Upper lobe of right lung (tissue), 1 donor: ENCODE measurements around the gene ATG101. TPM values are rescaled to one million over a fixed set of nuclear protein-coding genes. Genes with fewer than 3 reads are reported as not detected.

Experiments
- ATAC-seq: fragments of 200-7000 bp; cut with Tn5 transposase; one replicate; pipeline ENCODE4 v1.9.1; 2020; ENCODE audit warnings: mild to moderate bottlenecking, moderate library complexity
- DNase-seq: peaks from one replicate; pipeline ENCODE4 v3.0.0-alpha.2; 2020
- H3K27ac ChIP-seq: fragments of 200-600 bp; one replicate; pipeline ENCODE4 v1.8.0; 2022
- H3K27me3 ChIP-seq: fragments of 200-600 bp; one replicate; pipeline ENCODE4 v1.8.0; 2022; ENCODE audit warnings: mild to moderate bottlenecking
- H3K36me3 ChIP-seq: fragments of 200-600 bp; one replicate; pipeline ENCODE4 v1.8.0; 2022
- H3K4me1 ChIP-seq: fragments of 200-600 bp; one replicate; pipeline ENCODE4 v1.8.0; 2022
- H3K4me3 ChIP-seq: fragments of 200-600 bp; one replicate; pipeline ENCODE4 v1.8.0; 2022; ENCODE audit warnings: mild to moderate bottlenecking
- H3K9me3 ChIP-seq: fragments of 200-600 bp; one replicate; pipeline ENCODE4 v1.8.0; 2022
- intact Hi-C: fragments of 100-400 bp; cut with DNase I; formaldehyde crosslinking; loops from one replicate; pipeline ENCODE4 v1.11.0; 2022
- total RNA-seq: library from RNA; stranded (reverse); fragmentation: NEBNext Ultra II Directional; extraction: Animal tissue kit (Norgen Biotek cat#: 25700); gene quantifications from one replicate; pipeline ENCODE4 v1.2.1, GENCODE V29; 2021
- TF ChIP-seq, protein P1 (sequence below): fragments of 200-600 bp; IDR thresholded peaks from one replicate; pipeline ENCODE4 v1.8.0; 2022; ENCODE audit warnings: antibody characterized with exemption
- donor health status: DM: no; HTN: yes; CAD: no; lungs with severe emphysema.

Gene ATG101
- total RNA-seq, 1 donor from 2014 or later = 37.3 TPM

DNA sequence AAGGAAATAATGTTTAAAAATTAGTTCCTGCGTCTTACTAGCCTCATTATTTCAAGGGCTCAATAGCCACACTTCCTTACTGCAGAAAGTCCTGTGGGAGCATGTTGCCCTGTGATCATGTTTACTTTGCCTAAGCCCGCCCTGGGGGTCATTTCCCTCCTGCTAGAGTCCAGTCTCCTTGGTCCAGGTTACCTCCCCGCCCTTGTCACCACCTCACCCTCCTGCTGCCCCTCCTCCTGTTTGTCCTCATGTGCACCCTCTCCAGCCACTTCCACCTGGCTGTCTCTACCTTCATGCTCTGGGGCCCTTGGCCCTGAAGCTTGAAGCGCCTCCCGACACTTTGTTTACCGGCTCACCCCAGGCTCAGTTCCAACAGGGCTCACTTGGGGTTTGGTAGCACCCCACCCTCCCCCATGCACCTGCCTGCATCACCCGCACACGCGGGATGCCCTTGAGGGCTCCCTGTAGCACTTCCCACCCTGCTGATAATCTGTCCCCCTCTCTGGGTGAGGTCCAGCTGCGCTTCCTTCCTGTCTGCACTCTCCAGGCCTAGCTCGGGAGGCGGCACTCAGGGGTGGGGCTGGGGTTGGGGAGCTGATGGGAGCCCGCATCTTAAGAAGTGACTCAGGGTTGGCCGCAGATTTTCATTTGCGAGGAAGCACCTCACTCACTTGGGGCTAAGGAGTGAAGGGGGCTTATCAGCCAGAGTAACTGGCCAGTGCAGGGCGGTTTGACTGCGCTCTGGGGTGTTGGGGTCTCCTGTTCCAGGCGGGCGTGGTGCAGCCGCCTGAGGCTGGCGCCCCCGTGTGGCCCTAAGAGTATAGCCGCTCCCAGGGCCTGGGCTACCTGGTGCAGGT, 49.8 kb downstream of the ATG101 start:
- Histone ChIP-seq H3K4me1 (peaks cover 15% of the 10 kb centered on the region), H3K36me3 (no peaks in the 10 kb centered on the region), H3K27ac (peak overlapping the region; percentile 24), H3K4me3 (no peak overlapping the region), H3K9me3 (no peaks in the 10 kb centered on the region), H3K27me3 (no peaks in the 10 kb centered on the region)
- TF ChIP-seq, protein P1, sequence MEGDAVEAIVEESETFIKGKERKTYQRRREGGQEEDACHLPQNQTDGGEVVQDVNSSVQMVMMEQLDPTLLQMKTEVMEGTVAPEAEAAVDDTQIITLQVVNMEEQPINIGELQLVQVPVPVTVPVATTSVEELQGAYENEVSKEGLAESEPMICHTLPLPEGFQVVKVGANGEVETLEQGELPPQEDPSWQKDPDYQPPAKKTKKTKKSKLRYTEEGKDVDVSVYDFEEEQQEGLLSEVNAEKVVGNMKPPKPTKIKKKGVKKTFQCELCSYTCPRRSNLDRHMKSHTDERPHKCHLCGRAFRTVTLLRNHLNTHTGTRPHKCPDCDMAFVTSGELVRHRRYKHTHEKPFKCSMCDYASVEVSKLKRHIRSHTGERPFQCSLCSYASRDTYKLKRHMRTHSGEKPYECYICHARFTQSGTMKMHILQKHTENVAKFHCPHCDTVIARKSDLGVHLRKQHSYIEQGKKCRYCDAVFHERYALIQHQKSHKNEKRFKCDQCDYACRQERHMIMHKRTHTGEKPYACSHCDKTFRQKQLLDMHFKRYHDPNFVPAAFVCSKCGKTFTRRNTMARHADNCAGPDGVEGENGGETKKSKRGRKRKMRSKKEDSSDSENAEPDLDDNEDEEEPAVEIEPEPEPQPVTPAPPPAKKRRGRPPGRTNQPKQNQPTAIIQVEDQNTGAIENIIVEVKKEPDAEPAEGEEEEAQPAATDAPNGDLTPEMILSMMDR = peak; percentile 65
- intact Hi-C loops = no loop called here
- DNase-seq (no peak), ATAC-seq (peak; percentile 77)

DNA sequence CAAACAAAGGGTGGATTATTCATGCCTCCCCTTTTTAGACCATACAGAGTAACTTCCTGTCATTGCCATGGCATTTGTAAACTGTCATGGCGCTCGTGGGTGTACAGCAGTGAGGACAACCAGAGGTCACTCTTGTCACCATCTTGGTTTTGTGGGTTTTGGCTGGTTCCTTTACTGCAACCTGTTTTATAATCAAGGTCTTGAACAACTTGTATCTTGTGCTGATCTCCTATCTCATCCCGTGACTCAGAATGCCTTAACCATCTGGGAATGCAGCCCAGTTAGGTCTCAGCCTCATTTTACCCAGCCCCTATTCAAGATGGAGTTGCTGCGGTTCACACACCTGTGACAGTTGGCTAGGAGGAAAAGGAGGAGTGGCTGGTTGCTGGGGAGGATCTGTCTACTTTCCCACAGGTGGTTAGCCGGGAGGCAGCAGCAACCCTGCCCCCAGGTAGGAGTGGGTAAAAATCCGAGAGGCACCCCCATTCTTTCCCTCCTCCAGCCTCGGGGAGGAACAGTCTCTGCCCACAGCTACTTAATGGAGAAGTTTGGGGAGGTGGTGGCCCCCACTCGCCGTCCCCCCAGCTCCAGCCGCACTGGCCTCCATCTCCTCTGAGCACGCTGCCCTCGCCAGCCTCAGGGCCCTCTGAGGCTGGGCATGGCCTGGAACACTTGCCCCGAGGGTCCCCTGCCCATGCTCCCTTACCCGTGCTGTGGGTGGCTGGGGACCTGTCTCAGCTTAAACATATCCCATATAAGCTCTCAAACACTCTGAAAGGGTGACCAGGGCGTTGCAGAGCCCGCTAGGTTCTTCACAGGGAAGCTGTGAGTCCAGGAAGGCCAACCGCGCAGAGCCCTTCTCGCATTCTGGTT, 51.4 kb downstream of the ATG101 start:
- H3K36me3 ChIP-seq = no peaks in the 10 kb centered on the region
- H3K9me3 ChIP-seq = no peaks in the 10 kb centered on the region
- H3K27me3 ChIP-seq = no peaks in the 10 kb centered on the region
- no peak overlapping the region for H3K27ac ChIP-seq
- H3K4me1 ChIP-seq = peaks cover 18% of the 10 kb centered on the region
- DNase-seq (no peak), ATAC-seq (no peak)
- intact Hi-C loops = no loop called here
- H3K4me3 ChIP-seq = no peak overlapping the region
- TF ChIP-seq, protein P1 = no peak

DNA sequence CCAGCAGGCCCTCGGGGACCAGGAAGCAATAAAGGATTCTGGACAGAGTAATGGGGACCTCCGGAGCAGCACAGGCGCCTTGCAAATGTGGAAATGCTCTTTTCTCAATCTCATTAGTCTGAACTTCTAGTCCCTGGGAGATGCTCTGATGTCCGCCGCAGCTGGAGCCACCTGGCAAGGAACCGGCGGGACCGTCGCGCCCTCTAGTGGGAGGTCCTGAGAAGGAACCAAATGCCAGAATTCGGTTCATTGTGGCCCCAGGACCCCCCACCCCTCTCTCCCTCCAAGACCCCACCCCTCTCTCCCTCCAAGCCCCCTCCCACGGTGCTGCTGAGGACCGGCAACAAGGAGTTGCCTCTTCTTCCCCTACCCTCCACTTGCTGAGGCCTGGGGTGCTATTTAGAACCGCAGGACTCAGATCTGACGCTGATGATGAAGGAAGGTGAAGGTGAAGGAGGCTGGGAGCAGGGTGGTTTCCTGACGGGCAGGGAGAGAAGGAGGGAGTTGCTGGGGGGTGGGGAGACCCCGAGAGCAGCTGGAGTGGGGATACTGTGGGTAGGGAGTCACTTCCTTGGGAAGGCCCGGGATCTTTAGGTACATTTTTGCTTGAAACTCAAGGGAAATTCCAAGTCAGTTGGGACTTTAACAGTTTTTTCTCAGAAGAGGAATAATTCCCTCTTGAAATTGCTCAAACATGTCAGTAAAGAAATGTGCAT, 52.2 kb downstream of the ATG101 start:
- Histone ChIP-seq H3K27ac (no peak overlapping the region), H3K36me3 (no peaks in the 10 kb centered on the region), H3K4me3 (no peak overlapping the region), H3K4me1 (peaks cover 18% of the 10 kb centered on the region), H3K9me3 (no peaks in the 10 kb centered on the region), H3K27me3 (no peaks in the 10 kb centered on the region)
- intact Hi-C loops = no loop called here
- DNase-seq (peak; percentile 82), ATAC-seq (peak; percentile 66)
- TF ChIP-seq, protein P1 = peak; percentile 78

DNA sequence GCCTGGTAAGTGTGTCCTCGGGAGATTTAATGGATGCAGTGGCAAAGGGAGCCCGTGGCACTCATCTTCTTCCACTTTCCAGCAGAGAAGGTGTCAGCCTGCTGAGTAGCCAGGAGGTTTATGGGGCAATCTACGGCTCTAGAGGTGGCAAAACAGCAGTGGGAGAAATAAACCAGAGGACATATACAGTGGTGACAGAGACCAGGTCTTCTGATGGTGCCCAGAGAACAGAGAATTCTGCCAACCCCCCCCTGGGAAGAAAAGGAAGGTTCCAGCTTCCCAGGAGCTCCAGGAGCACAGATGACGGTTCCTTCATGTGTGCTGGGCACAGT, 52.7 kb downstream of the ATG101 start:
- ATAC-seq = no peak
- TF ChIP-seq, protein P1 = no peak

DNA sequence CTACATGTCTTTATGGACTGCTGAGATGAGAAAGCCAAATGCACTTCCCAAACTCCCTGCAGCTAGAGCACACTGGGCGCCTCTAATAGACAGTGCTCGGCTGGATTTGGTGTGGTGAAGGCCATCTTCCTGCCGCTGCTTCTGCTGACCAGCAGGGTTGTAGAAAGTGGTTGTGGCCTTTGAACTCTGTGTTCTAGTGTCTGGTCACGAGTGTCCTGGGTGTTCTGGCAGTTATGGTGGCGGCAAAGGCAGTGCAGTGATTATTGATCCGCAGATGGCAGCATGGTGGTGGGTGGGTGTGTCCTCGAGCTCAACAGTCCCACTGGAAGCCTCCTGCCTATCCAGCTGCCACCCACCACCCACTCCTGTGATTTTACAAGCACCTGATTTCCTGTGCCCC, 53.1 kb downstream of the ATG101 start:
- intact Hi-C loops = no loop called here
- Histone ChIP-seq H3K27me3 (no peaks in the 10 kb centered on the region), H3K9me3 (no peaks in the 10 kb centered on the region), H3K27ac (no peak overlapping the region), H3K4me3 (no peak overlapping the region), H3K36me3 (no peaks in the 10 kb centered on the region), H3K4me1 (peaks cover 26% of the 10 kb centered on the region)
- ATAC-seq (no peak), DNase-seq (peak; percentile 36)
- TF ChIP-seq, protein P1 = no peak

More for the DNA sequence above, 52.7 kb downstream of the ATG101 start:
- Histone ChIP-seq H3K27ac (no peak overlapping the region), H3K36me3 (no peaks in the 10 kb centered on the region), H3K4me3 (no peak overlapping the region), H3K9me3 (no peaks in the 10 kb centered on the region), H3K27me3 (no peaks in the 10 kb centered on the region), H3K4me1 (peaks cover 22% of the 10 kb centered on the region)
- intact Hi-C loops = no loop called here
- no peak for DNase-seq
